Suppressor macrophage (primary cell): ENCODE data around the gene CEP128.
A peak's percentile ranks its signal among the peaks of the same experiment; 100 is the strongest.
"Not testable (repeated sequence)": the region's sequence is repeated elsewhere in the genome, so short reads cannot be mapped to it uniquely, and the experiment has no call there.

Source experiments
- DNase-seq, 4 experiments: peaks; one replicate each; pipeline ENCODE4 v3.0.0-alpha.2; 2020 to 2022

The CEP128 gene

DNA sequence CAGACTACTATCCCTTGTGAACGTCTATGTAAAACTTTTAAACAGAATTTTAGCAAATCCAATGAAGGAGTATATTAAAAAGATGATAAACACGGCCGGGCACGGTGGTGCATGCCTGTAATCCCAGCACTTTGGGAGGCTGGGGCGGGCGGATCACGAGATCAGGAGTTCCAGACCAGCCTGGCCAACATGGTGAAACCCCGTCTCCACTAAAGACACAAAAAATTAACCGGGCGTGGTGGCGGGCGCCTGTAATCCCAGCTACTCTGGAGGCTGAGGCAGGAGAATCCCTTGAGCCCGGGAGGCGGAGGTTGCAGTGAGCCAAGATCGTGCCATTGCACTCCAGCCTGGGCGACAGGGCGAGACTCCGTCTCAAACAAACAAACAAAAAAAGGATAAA lies 11.7 kb upstream of the CEP128 start:
- not testable (repeated sequence) for DNase-seq

DNA sequence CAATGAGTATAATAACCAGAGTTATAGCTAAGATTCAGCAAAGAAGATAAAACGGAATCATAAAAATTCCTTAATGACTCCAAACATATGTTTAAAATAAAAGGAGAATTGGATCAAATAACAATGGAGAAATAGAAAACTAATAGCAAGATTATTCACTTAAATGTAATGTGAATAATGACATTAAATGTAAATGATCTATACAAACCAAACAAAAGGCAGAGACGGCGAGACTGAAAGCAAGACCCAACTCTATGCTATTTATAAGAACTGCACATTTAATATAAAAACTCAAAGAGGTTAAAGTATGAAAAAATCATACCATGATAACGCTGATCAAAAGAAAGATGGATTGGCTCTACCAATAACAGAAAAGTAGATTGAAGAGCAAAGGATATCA lies 10.0 kb upstream of the CEP128 start:
- no peak for DNase-seq

DNA sequence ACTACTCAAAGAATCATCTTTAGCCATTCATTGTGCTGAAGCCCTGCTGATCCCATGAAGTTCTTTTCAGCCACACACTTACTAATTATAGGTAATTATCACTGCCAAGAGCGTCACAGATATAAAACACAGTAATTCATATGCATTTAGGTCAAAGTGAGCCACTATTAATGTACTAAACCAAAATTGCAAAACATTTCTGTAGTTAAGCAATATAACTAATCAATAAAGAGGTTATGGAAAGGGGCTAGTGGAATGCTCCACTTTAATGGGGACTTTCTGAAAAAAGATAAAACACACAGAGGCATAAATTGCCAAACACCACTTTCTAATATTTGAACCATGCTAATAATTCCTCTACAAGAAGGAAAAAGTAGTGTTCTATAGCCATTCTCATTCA lies 6.8 kb upstream of the CEP128 start:
- DNase-seq = no peak

DNA sequence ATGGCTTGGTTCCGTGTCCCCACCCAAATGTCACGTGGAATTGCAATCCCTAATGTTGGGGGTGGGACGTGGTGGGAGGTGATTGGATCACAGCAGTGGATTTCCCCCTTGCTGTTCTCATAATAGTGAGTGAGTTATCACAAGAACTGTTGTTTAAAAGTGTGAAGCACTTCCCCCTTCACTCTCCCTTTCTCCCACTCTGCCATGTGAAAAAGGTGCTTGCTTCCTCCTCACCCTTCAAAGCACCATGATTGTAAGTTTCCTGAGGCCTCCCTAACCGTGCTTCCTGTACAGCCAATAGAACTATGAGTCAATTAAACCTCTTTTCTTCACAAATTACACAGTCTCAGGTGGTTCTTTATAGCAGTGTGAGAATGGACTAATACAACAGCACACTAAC lies 5.3 kb upstream of the CEP128 start:
- DNase-seq = peak in 1 of 4 experiments; percentile 18

DNA sequence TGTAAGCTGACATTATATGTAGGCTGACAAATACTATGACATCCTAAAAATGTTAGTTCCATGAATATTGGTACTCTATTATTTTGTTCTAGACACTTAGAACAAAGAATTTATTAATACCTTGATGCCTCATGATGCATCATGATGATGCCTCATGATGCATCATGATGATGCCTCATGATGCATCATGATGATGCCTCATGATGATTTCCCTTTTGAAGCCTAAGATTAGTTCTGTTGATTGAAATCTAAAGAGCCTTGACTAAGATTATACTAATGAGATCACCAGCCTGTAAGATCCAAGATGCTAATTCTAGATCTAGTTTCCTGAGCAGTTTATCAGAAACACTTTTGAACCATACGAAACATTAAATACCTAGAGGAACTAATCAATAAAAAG lies 4.6 kb upstream of the CEP128 start:
- no peak for DNase-seq

DNA sequence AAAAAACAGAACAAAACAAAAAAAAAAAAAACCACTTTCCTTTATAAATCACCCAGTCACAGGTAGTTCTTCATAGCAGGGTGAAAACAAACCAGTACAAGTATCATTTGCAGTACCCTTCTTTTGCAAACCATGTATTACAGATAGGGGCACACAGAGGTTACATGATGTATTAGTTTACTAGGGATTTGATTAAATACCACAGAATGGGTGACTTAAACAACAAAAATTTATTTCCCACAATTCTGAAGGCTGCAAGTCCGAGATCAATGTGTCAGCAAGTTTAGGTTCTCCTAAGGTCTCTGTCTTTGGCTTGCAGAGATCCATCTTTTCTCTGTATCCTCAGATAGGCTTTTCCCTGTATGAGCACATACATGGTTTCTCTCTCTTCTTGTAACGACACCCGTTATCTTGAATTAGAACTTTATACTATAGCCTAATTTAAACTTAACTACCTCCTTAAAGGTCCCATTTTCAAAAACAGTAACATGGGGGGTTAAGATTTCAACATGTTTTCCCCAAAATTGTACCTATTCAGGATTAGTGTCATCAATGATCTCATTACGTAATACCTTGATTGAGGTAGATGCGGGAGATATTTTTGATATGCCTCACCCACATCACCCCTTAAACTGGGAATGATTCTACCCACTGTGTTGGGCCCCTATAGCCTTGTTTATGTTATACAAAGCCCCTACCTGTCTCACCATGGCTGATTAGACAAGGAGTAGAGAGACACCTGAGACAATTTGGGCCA lies 3.5 kb upstream of the CEP128 start:
- no peak for DNase-seq

DNA sequence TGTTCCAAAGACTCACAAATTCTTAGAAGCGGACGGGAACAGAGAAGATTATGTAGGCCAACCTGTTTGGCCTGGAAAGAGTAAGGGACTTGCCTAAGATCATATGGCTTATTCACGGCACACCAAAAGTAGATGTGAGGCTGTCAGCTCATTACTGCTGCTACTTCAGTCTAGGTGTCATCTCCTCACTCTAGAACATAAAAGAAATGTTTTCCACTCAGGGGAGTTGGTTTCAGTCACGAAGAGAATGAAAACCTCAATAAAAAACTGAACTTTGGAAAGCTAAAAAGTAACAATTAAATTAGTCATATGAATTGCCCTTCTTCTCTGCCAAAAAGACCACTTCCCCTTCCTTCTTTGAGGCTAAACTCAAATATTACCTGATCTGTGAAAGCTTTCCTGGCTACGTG lies 658 bp upstream of the CEP128 start:
- peak in 1 of 4 experiments; percentile 18 for DNase-seq

DNA sequence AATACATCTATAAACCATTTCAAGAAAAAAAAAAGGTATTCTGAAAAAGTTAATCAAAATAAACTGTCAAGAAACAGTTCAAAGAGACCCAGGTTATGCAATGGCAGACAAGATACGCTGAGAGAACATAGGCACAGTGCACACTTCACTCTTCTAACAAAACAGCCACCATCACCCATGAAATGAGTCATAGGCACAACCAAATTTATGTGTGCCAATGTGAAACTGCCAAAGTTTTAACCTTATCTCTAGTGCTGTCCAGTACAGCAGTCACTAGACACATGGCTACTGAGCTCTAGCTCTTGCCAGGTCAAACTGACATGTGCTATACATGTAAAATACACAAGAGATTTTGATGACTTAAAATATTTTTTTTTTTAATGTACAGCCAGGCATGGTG lies 1.4 kb downstream of the CEP128 start:
- no peak for DNase-seq

DNA sequence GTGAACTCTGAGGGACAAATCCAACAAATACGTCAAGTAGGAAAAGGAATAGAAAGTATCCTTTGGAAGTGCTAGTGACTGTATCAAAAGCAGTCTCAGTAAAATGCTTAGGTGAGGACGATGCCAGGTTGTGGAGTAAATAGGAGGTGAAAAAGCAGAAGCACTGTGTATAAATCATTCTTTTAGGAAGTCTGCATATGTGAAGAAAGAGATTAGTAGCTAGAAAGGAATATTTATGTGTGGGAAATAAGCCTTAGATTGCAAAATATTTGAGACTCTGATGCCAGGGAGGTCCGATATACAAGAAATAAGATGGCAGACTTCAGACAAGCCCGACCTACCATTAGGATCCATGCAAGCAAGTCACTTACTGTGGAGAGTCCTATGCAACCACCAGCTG lies 7.9 kb downstream of the CEP128 start:
- DNase-seq = no peak

DNA sequence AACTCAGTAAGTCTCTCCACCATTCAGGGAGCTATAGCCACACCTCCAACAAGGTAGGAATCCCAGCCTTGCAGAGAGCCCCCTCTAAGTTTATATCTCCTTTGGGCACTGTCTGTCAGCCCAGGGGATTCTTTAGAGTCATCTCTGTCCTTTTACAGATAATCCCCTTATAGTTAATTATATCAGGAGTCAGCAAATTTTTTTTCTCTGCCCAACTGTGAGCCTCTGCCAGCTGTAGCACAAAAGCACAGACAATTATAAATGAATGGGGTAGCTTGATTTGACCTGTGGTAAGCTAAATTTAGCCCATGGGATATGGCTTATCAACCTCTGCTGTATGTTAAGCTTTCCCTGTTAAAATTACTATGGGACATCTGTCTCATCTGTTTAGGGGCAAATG lies 8.3 kb downstream of the CEP128 start:
- no peak for DNase-seq

DNA sequence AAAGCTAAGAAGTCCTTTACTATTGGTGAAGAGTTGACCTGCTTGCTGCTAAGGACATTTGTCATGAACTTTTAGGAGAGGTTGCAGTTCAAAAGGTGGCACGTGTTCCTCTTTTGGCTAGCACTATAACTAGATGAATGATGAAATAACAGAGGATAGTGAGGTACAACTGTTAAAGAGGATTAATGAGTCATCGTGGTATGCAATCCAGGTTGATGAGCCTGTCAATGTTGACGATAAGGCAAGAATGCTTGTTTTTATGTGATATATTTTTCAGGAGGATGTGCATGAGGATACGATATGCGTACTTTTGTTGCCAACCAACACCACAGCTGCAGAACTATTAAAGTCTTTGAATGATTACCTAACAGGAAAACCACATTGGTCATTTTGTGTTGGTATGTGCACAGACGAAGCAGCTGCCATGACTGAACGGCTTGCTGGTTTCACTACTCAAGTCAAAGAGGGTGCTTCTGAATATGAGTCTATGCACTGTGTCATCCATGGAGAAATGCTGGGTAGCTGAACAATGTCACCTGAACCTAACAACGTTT lies 10.6 kb downstream of the CEP128 start:
- peak; percentile 48 to 63 (median 56) for DNase-seq

DNA sequence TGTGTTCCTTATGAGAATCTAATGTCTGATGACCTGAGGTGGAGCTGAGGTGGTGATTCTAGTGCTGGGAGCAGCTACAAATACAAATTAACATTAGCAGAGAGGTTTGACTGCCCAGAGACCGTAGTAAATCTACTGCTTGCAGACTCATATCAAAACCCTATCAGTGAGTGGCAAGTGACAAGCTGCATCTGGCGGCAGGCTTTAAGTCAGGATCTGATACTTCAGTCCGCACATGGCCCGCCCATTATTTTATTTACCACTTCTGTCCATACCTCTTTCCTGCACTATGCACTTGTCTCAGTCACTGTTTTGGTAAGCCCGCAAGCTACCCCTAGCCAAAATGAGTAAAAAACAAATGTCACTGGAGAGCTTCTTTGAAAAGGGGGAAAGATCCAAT lies 11.4 kb downstream of the CEP128 start:
- no peak for DNase-seq

DNA sequence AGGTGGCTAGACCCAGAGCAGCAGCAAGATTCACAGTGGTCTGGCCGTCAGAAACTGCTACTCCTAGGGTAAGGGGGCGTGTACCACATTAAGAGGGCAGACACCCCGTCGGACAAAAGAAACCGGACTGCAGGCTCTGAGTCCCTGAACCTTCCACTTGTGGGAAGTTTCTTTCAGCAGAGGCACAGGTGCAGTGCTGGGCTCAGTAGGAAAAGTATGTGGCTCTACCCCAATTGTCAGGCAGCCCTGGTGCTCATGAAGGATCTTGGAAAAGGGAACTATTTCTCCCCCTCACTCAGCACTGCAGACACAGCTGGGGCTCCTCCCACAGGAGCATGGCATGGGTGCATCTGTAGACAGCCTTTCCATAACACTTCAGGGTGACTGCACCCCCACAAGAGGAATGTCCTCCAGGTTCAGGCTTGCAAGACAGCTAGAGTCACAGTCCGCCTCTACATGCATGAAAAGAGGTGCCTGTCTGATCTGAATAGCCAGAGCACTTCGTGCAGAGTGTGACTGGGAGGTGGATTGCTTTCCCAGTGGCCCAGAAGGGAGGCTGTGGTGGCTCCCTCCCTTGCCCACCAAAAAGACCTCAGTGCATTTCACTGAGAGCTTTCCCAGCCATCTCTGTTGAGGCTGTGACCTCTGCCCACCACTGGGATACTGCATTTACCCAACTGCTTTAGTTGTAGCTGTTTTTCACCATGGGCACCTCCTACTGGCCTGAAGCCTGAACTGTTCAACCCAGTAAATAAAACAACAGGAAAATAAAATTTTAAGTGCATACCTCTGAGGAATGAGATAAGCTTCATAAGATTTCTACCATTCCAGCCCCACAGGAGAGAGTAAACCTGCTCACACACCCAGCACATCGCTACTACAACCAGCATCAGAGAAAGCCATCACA lies 14.2 kb downstream of the CEP128 start:
- peak in 1 of 4 experiments; percentile 25 for DNase-seq

DNA sequence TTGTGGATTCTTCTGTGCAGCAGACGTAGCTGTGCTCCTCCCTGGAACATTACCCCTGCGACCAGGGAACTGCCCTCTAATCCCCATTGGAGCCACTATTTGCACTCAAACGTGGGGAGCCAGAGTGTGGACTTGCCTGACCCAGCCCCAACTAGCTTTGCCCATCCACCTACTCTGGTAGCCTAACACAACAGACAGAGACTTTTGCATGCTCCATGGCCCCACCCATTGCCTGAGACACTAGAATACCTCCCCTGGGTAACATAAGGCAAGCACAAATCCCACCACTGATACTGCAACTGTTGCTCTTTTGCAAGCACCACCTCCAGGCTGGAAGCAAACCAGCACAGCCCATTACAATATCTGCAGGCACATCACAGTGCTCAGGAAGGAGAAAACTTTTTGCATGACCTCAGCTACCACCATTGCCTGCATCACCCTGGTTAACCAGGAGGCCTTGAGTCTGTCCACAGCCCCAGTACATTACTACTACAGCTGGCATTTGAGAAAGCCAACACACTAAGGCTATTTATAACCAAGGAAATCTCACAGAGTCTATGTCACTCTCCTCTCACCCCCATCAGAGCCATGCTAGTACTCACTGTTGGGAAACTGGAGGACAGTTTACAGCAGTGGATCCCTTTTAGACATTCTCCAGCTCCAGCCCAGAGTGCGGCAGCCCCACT lies 15.0 kb downstream of the CEP128 start:
- no peak for DNase-seq

DNA sequence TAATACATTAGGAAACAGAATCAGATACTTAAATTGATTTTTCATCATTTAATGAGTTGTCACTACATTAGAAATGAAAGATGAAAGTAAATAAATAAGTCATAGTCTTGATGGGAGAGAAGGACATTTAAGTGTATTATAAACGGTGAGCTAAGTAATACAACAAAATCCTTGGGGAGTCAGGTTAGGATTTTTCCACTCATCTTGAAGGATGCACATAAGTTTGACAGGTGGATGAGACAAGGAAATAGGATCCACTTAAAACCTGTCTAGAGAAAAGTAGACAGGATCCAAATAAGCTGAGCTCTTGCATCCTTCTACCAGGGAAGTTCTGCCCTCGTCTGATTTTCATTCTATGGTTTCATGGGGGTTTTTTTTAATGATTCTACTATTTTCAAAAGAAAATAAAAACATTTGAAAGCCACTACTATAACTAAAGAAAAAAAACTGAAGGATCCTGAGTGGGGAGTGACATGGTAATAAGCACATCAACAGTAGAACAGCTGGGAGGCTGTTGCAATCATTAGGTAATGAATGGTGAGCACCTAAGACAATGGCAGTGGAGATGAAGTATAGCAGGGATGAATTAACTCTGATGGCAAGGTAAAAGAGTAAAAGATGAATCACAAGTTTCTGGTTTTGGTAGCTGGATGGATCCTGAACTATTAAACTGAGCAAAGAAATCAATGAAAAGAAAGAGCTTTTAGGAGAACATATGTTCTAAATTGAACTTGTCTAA lies 17.0 kb downstream of the CEP128 start:
- no peak for DNase-seq

DNA sequence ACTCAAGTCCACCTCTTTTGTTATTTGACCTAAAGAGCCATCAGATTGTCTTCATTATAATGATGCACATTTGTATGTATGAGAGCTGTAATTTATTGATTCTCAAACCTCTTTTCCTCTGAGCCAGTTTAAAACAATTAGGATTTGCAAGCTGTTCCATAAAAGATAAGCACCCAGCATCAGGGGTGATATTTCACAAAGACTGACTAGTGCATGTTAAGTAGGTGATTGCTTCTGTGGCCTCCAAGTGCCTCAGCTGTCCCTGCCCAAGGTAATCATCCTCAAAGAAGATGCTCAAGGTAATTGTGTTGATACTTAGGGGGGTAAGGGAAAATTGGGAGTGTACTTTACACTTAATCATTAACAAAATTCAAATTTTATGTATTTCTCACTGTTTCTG lies 18.2 kb downstream of the CEP128 start:
- no peak for DNase-seq

DNA sequence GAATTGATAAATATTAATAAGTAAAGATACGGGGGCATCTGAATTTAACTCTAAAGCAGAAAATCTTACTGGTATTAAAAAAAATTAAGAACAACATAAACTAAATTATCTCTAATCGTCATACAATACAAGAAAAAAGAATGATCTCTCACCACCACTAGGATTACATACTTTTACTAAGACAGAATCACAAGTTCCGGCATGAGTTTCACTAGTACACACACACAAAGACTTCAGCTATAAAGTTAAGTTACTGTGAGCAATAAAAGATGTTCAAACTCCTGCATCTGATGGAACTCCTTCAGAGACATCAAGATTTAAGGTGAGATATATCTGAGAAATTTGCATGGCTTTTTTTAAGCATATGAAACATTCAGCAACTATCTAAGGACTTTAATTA lies 21.9 kb downstream of the CEP128 start:
- no peak for DNase-seq

DNA sequence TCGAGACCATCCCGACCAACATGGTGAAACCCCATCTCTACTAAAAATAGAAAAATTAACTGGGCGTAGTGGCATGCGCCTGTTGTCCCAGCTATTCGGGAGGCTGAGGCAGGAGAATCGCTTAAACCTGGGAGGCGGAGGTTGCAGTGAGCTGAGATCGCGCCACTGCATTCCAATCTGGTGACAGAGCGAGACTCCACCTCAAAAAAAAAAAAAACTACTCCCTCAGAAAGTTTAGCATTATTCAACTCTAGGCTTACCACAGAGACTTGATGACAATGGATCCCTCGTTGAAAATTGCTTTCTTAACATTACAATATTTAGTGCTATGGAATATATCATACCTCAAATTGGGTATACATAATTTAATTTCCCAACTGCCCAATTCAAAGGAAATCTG lies 29.5 kb downstream of the CEP128 start:
- DNase-seq = not testable (repeated sequence)

DNA sequence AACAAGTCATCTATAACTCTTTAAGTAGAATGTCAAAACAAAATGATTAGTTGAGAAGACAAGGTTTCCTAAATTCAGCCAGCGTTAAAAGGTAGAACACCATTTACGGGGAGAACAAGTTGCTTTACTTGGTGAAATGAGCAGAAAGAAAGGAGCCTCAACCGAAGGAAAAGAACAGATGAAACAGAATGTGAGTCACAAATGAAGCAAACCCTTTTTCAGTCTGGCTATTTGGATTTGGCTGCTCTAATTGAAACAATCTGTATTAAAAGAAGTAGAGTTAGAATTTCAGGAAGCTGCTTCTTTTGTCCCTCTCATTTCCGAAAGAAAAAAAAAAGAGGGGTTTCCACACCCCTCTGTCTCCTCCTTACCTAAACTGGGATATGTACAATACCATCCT lies 34.6 kb downstream of the CEP128 start:
- no peak for DNase-seq

DNA sequence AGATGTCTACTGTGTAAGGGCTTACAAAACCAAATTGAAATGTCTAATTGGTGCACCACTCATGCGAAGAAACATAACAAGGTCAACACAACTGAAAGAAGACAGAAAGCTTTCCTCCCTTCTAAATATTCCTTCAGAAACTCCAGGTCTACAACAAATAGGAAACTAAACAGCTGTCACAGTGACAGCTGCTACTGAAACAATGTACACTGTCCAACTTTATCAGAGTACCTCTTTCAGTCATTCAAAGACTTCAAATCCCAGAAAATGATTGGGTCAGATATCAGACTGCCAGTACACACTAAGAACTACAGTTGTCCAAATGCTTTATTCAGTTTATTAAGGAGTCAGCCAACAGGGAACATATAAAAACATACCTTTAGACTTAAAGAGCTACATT lies 35.2 kb downstream of the CEP128 start:
- no peak for DNase-seq

DNA sequence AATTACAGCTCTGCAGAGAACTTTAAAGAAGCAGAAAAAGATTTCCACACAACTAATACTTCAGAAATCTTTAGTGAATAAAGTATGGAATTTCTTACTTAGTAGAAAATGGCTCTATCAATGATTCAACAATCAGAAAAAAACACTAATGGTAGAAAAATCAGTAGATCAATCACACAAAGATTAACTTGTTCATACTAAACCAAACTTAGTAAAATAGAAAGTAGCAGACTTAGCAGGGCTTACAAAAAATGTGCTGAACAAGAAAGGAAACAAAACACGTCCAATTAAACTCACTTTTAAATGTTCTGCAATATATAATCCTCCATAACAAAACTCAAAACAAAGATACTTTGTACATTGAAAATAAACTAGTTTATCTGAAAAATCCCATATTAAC lies 38.9 kb downstream of the CEP128 start:
- no peak for DNase-seq

DNA sequence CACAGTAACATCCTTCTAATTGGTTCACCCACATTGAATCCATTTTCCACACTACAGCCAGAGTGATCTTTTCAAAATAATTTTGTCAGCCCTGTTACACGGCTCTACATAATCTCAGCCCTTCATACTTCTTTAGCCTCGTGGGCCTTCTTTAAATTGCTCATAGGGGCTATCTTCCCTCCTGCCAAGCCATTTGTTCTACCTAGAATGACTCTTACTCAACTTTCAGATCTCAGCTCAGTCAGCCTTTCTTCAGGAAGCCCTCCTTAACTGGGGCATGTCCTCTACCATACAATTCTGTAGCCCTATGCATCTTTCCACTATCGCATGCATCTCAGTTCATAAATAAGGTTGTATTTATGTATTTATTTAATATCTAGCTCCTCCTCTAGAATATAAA lies 39.7 kb downstream of the CEP128 start:
- DNase-seq = no peak
